GM18868 (cell line): ENCODE results near the gene MLLT10.
"Not testable (repeated sequence)": the region's sequence is repeated elsewhere in the genome, so short reads cannot be mapped to it uniquely, and the experiment has no call there.

Source experiments
- ATAC-seq: cut with Tn5 transposase; IDR thresholded peaks from one replicate; pipeline ENCODE4 v1.9.1; 2021; ENCODE audit warnings: mild to moderate bottlenecking, moderate library complexity; ENCODE audit not compliant: unreplicated experiment

Gene MLLT10

GRCh38 chr10:21527598-21528235 is 6.3 kb upstream of the MLLT10 start:
- no peak for ATAC-seq

- ATAC-seq = no peak
These were observed 5.6 kb upstream of the MLLT10 start for GRCh38 chr10:21528236-21529031.

DNA sequence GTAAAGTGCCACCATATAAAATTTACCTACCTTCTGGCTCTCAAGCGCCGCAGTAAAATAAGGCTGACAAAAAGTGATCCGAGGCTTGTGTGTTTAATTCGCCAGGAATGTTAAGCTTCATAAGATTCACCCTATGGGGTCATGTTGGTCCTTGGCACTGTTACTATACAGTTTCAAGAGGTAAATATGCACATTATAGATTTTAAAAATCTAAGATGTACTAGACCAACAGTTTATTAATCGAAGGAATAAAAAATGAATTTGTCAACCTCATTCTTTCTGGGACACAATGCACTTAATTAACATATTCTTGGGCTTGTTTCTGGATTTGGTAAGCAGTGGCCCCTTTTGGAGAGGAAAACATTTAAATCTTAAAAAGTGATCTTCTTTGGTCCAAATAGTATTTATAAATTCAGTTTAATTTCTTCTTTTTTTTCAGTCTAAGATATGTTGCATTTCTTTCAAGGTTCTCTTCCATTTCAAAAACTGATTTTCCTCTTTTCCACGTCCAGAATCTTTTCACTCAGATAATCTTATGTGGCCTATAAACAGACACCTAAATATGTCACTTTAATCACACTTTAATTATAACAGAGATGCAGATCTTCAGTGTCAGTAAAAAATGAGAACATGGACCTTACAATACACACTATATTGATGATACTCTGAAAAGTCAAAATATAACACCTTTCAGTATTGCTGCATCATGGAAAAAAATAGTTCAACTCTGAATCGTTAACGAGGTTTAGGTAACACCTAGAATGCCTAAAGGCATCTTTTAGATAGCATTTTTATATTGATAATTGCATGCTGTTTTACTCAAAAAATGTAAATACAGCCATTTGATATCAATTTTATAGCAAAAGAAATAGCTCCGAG is 4.8 kb upstream of the MLLT10 start:
- no peak for ATAC-seq

GRCh38 chr10:21530168-21530567 is 3.9 kb upstream of the MLLT10 start:
- ATAC-seq = no peak

GRCh38 chr10:21530641-21531040 is 3.4 kb upstream of the MLLT10 start:
- no peak for ATAC-seq

GRCh38 chr10:21531164-21531563 is 2.9 kb upstream of the MLLT10 start:
- ATAC-seq = no peak

- no peak for ATAC-seq
These were observed 1.2 kb upstream of the MLLT10 start for GRCh38 chr10:21532694-21533466.

DNA sequence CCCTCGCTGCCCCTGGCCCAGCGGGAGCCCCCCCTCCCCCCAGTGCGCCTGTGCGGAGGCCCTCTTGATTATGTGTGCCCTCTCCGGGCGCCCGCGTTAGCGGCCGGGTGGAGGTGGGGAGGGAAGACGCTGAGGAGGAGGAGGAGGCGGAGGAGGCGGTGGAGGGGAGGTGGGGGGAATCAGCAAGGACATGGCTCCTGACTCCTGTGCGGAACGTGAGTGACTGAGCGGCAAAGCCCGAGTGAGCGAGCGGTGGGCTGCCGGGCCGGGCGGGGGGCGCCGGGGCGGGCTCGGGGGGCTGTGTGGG is 201 bp downstream of the MLLT10 start:
- ATAC-seq = no peak

GRCh38 chr10:21534604-21535493 is 817 bp downstream of the MLLT10 start:
- ATAC-seq = peak; percentile 20

DNA sequence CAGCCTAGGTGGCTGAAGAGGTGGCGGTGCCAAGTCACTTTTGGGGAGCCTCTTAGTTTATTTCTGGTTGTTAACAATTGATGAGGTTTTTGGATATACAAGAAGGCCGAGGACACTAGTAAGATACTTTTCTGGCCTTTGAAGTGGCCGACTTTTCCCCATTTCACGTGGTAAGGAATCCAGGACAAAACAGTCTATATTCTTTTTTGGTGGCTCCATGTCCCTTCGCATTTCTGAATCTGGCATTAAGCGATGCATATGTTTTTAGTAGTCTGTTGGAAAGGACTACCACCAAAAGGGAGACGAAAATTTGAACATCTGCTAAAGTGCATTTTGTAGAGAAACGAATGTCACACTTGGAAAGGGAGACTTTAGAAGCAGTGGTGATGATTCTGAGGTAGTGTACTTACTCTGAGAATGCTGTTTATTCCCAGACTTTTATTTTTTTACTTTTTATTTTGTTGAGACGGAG is 1.5 kb downstream of the MLLT10 start:
- ATAC-seq = no peak

- ATAC-seq = not testable (repeated sequence)
These were observed 1.9 kb downstream of the MLLT10 start for GRCh38 chr10:21535976-21536375.

DNA sequence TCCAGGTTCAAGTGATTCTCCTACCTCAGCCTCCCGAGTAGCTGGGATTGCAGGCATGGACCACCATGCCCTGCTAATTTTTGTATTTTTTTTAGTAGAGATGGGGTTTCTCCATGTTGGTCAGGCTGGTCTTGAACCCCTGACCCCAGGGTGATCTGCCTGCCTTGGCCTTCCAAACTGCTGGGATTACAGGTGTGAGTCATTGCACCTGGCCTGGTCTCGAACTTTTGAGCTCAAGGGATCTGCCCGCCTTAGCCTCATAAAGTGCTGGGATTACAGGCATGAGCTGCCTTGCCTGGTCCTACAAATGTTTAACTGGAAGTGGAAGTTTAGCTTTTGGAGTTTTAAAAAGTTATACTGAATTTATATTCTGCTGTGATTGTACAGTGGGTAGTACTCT is 2.8 kb downstream of the MLLT10 start:
- ATAC-seq = no peak

- ATAC-seq = not testable (repeated sequence)
These were observed 6.7 kb downstream of the MLLT10 start for GRCh38 chr10:21540701-21541100.

DNA sequence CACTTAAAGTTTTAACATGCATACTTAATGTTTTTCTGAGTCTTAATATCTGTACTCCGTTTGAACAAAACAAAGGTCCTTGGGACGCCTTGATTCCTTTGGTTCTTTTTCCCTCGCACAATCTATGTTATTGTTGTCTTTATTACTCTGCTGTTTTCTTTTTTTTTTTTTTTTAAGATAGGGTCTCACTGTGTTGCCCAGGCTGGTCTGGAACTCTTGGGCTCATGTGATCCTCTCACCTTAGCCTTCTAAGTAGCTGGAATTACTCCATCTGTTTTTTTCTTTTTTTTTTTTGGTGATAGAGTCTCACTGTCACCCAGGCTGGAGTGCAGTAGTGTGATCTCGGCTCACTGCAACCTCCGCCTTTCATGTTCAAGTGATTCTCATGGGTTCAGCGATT is 13.2 kb downstream of the MLLT10 start:
- no peak for ATAC-seq

DNA sequence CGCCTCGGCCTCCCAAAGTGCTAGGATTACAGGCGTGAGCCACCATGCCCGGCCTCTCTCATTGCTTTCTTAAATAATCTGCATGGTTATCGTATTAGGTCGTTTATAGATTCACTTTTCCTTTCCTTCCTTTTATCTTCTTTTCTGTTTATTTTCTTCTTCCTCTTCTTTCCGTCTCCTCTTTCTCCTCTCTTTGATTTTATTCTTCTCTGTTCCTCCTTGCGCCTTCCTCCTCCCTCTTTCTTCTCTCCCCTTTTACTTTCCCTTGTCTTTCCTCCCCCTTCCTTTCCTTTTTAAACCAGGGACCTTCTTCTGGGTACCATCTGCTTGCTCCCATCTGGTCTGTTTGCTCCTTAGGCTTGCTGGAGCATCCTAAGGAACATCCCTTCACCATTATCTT is 18.6 kb downstream of the MLLT10 start:
- ATAC-seq = no peak

GRCh38 chr10:21556527-21556926 is 22.5 kb downstream of the MLLT10 start:
- ATAC-seq = no peak

GRCh38 chr10:21558984-21559383 is 25.0 kb downstream of the MLLT10 start:
- ATAC-seq = not testable (repeated sequence)

DNA sequence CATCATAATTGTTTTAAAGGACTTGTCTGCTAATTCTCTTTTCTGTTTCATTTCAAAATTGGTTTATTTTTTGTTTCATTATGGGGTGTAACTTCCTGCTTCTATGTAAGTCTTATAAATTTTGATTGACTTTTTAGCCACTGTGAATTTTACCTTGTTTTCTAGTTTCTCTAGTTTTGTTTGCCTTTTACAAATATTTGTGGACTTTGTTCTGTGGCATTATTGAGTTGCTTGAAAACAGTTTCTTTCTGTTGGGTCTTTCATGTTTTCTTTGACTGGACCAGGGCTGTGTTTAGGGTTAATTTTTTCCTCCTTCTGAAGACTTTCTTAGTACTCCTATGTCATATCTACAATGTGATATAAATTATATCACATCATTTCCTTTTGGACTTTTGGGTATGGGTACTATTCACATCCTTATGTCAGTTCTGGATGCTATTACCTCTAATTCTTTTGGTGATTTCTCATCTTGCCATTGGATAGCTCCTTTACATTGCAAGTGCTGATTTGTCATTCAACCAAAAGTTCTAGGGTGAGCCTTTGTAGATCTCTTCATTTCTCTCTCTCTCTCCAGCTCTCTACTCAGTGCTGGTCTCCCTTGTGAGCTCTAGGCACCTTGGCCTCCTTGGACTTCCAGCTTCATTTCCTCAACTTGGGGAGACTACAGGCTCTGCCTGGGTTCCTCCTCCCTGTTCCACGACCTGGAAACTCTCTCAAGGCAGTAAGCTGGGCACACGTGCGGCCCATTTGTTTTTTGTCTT is 36.9 kb downstream of the MLLT10 start:
- ATAC-seq = no peak

DNA sequence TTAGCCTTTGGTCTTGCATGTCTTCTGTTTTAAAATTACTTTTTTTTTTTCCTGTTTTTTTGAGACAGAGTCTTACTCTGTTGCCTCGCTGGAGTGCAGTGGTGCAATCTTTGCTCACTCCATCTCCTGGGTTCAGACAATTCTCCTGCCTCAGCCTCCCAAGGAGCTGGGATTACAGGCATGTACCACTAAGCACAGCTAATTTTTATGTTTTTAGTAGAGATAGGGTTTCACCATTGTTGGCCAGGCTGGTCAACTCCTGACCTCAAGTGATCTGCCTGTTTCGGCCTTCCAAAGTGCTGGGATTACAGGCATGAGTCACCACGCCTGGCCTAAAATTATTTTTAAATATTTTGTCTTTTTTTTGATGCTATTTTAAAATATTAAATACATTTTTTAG is 38.5 kb downstream of the MLLT10 start:
- ATAC-seq = no peak
